Heart right ventricle (tissue), 16 donors: ENCODE results near the gene PODXL2. TPM values are rescaled to one million over a fixed set of nuclear protein-coding genes. Genes with fewer than 3 reads are reported as not detected.

Source experiments
- ATAC-seq, 8 donors: fragments of 200-7000 bp; cut with Tn5 transposase; one replicate each; pipeline ENCODE4 v1.9.1; 2020; ENCODE audit warnings: mild to moderate bottlenecking in 8 of 8, moderate library complexity in 8 of 8, moderate number of reproducible peaks in 1 of 8
- DNase-seq, 2 donors: peaks; one replicate each; pipeline ENCODE4 v3.0.0-alpha.2; 2020
- H3K27ac ChIP-seq, 10 donors: fragments of 200-600 bp; sonication (generic) in 2 of 10; one replicate each; pipeline versions ENCODE4 v1.5.0 to v1.8.0; 2020 to 2022; ENCODE audit warnings: mild to moderate bottlenecking in 3 of 10
- H3K27me3 ChIP-seq, 7 donors: fragments of 200-600 bp; one replicate each; pipeline ENCODE4 v1.8.0; 2021 to 2022; ENCODE audit warnings: mild to moderate bottlenecking in 2 of 7
- H3K36me3 ChIP-seq, 9 donors: fragments of 200-600 bp; sonication (generic) in 1 of 9; one replicate each; pipeline versions ENCODE4 v1.5.0 to v1.8.0; 2020 to 2022; ENCODE audit warnings: mild to moderate bottlenecking in 2 of 9
- H3K4me1 ChIP-seq, 9 donors: fragments of 200-600 bp; sonication (generic) in 1 of 9; one replicate each; pipeline versions ENCODE4 v1.5.0 to v1.8.0; 2020 to 2022; ENCODE audit warnings: mild to moderate bottlenecking in 4 of 9
- H3K4me3 ChIP-seq, 10 donors: fragments of 200-600 bp; sonication (generic) in 2 of 10; one replicate each; pipeline versions ENCODE4 v1.5.0 to v1.8.0; 2020 to 2022; ENCODE audit warnings: mild to moderate bottlenecking in 7 of 10, moderate library complexity in 2 of 10
- H3K9me3 ChIP-seq, 11 donors: fragments of 200-600 bp in 10 of 11; sonication (generic) in 2 of 11; one replicate each; pipeline versions ENCODE4 v1.5.0 to v1.8.0; 2013 to 2022; ENCODE audit warnings: mild to moderate bottlenecking in 2 of 11, control low read depth in 1 of 11, moderate library complexity in 1 of 11
- WGBS, 2 donors: extraction: QIAGEN DNeasy Blood & Tissue Kit; methylation state at CpG; one replicate each; pipeline ENCODE4 v1.1.7; 2013; ENCODE audit warnings: inconsistent platforms in 1 of 2; 5-methylcytosine and 5-hydroxymethylcytosine counted together
- intact Hi-C, 10 donors: fragments of 100-400 bp; cut with DNase I; formaldehyde crosslinking; loops; one replicate each; pipeline versions ENCODE4 v1.11.1 to v1.14.2; 2022
- polyA plus RNA-seq, 2 donors: library from polyadenylated mRNA; stranded (reverse); fragments of 200-250 nt; gene quantifications; one replicate each; pipeline ENCODE4 v1.2.3, GENCODE V29; 2013
- total RNA-seq, 10 donors: library from RNA; stranded (reverse); fragmentation: NEBNext Ultra II Directional in 3 of 10; extraction: Animal tissue kit (Norgen Biotek cat#: 25700) in 3 of 10; gene quantifications; one replicate each; pipeline versions ENCODE4 v1.2.1 to v1.2.4, GENCODE V29; 2021 to 2023
- TF ChIP-seq, protein P1 (sequence below), 9 donors: fragments of 200-600 bp; sonication (generic) in 2 of 9; IDR thresholded peaks; one replicate each; pipeline versions ENCODE4 v1.5.0 to v1.8.0; 2021 to 2022; ENCODE audit warnings: antibody characterized with exemption in 9 of 9, mild to moderate bottlenecking in 5 of 9, moderate library complexity in 1 of 9
- donor health status: Arrhythmogenic right ventricular cardiomyopathy.
- donor health status: ischemic (EF 13 %, LVEDD 7.1; RV severe dilation, severe dysfunction).
- donor health status: healthy with polysubstance abuse.
- donor health status: DM: no; HTN: yes; CAD: no.
- donor health status: DM: no; HTN: no; CAD: no.
- donor health status: ischemic (EF 25% LVEDD 6.9; RV normal size, moderate dysfunction).
- donor health status: ischemic (EF 25% LVEDD 5.7; RV mildly dilated, moderate dysfunction).
- donor health status: healthy.
- donor health status: DM: yes; HTN: yes; CAD: no.
- donor health status: Ischemic cardiomyopathy.
- donor health status: ischemic (EF 35%, LVEDD 5.7; RV mildly dilated, moderate dysfunction).
- donor health status: nonischemic (EF 11% LVEDD 7.7; RV severe dilation, severe dysfunction).
- donor health status: DM: yes; HTN: yes; CAD: no.
- donor health status: PGD.
- donor health status: ischemic (EF 29% LVEDD 5.4; RV normal size, mild dysfunction).
- donor health status: nonischemic (EF 23%, LVEDD 6.1; RV moderate dilation, normal function).

Gene PODXL2
- total and polyA plus RNA-seq, 12 donors = 0.42 to 4.0 (median 1.5) TPM

GRCh38 chr3:127690106-127690505 is 61.1 kb downstream of the PODXL2 start:
- Histone ChIP-seq H3K36me3 (peaks cover 0 to 64% (median 10%) of the 10 kb centered on the region in 9 donors), H3K4me1 (peaks cover 5 to 49% (median 20%) of the 10 kb centered on the region in 9 donors), H3K27me3 (no peaks in the 10 kb centered on the region), H3K9me3 (no peaks in the 10 kb centered on the region), H3K4me3 (no peak overlapping the region), H3K27ac (peak overlapping the region in 8 of 10 donors; percentile 28 to 70 (median 58))
- TF ChIP-seq, protein P1, sequence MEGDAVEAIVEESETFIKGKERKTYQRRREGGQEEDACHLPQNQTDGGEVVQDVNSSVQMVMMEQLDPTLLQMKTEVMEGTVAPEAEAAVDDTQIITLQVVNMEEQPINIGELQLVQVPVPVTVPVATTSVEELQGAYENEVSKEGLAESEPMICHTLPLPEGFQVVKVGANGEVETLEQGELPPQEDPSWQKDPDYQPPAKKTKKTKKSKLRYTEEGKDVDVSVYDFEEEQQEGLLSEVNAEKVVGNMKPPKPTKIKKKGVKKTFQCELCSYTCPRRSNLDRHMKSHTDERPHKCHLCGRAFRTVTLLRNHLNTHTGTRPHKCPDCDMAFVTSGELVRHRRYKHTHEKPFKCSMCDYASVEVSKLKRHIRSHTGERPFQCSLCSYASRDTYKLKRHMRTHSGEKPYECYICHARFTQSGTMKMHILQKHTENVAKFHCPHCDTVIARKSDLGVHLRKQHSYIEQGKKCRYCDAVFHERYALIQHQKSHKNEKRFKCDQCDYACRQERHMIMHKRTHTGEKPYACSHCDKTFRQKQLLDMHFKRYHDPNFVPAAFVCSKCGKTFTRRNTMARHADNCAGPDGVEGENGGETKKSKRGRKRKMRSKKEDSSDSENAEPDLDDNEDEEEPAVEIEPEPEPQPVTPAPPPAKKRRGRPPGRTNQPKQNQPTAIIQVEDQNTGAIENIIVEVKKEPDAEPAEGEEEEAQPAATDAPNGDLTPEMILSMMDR (IDR thresholded peaks at IDR 0.05) = no peak
- intact Hi-C loops = loop anchor here in 3 of 10 donors (5.0 to 10.0 kb wide), 6 partner anchors 113 to 382 kb away; partner anchors contain the start of gene MGLL (in 2 of the 3)
- 70 to 80% methylated on average over 4 of the region's 4 CpGs for WGBS, 2 donors
- peak in 1 of 2 donors; percentile 10 for DNase-seq
- ATAC-seq = peak in 1 of 8 donors; percentile 8

DNA sequence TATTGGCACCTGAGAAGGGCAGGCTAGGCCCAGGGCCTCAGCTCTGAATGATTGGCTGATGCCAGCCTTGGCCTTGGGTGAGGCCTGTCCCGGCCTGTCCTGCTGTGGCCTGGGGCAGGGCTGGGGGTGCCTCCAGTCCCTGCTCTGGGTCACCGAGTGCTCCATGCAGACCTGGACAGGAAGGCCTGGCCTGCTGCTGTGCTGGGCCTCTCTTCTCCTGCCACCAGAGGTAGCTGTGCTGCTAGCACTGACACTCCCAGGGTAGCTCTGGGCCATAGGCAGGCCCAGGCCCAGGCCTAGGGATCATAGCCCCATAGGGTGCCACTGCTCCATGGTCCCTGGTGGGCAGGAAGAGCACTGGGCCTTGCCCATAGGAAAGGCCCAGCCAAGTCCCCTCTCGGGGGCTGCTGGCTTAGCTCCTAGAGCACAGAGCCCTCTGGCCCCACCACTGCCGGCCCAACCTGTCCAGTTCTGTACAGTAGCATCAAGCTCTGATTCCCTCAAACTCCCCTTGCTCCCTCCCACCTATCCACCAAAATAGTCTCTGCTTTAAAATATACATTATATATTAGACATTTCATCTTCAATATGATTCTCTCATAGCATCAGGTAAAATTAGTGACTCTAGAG is 62.0 kb downstream of the PODXL2 start:
- 79 to 87% methylated on average over 4 of the region's 4 CpGs for WGBS, 2 donors
- ATAC-seq (peak; percentile 40 to 72 (median 66)), DNase-seq (peak in 1 of 2 donors; percentile 38)
- TF ChIP-seq, protein P1 (IDR thresholded peaks at IDR 0.05) = peak; percentile 14 to 66 (median 54)
- Histone ChIP-seq H3K4me3 (no peak overlapping the region), H3K9me3 (no peaks in the 10 kb centered on the region), H3K36me3 (peaks cover 0 to 67% (median 10%) of the 10 kb centered on the region in 9 donors), H3K27ac (peak overlapping the region in 9 of 10 donors; percentile 28 to 70 (median 53)), H3K4me1 (peaks cover 5 to 52% (median 20%) of the 10 kb centered on the region in 9 donors), H3K27me3 (no peaks in the 10 kb centered on the region)
- intact Hi-C loops = loop anchor here in 3 of 10 donors (5.0 to 10.0 kb wide), 6 partner anchors 114 to 381 kb away; partner anchors contain the start of gene MGLL (in 2 of the 3)

GRCh38 chr3:127691489-127691888 is 62.5 kb downstream of the PODXL2 start:
- Histone ChIP-seq H3K27me3 (no peaks in the 10 kb centered on the region), H3K9me3 (no peaks in the 10 kb centered on the region), H3K36me3 (peaks cover 0 to 67% (median 10%) of the 10 kb centered on the region in 9 donors), H3K4me1 (peaks cover 7 to 57% (median 22%) of the 10 kb centered on the region in 9 donors), H3K27ac (peak overlapping the region in 9 of 10 donors; percentile 28 to 70 (median 53)), H3K4me3 (no peak overlapping the region)
- 79 to 84% methylated on average over 8 of the region's 8 CpGs for WGBS, 2 donors
- ATAC-seq = no peak
- peak in 1 of 2 donors; percentile 10 for DNase-seq
- TF ChIP-seq, protein P1 (IDR thresholded peaks at IDR 0.05) = no peak
- intact Hi-C loops = loop anchor here in 3 of 10 donors (5.0 to 10.0 kb wide), 6 partner anchors 114 to 381 kb away; partner anchors contain the start of gene MGLL (in 2 of the 3)

GRCh38 chr3:127691974-127692373 is 63.0 kb downstream of the PODXL2 start:
- Histone ChIP-seq H3K36me3 (peaks cover 0 to 67% (median 10%) of the 10 kb centered on the region in 9 donors), H3K27ac (peak overlapping the region in 7 of 10 donors; percentile 28 to 70 (median 62)), H3K9me3 (no peaks in the 10 kb centered on the region), H3K27me3 (no peaks in the 10 kb centered on the region), H3K4me1 (peaks cover 12 to 62% (median 27%) of the 10 kb centered on the region in 9 donors), H3K4me3 (no peak overlapping the region)
- WGBS, 2 donors = 74 to 88% methylated on average over 6 of the region's 6 CpGs
- DNase-seq (peak in 1 of 2 donors; percentile 10), ATAC-seq (no peak)
- intact Hi-C loops = loop anchor here in 3 of 10 donors (5.0 to 10.0 kb wide), 6 partner anchors 115 to 380 kb away; partner anchors contain the start of gene MGLL (in 2 of the 3)
- TF ChIP-seq, protein P1 (IDR thresholded peaks at IDR 0.05) = no peak
